ENCODE measurements around the gene DCAF11.

Gene DCAF11

DNA sequence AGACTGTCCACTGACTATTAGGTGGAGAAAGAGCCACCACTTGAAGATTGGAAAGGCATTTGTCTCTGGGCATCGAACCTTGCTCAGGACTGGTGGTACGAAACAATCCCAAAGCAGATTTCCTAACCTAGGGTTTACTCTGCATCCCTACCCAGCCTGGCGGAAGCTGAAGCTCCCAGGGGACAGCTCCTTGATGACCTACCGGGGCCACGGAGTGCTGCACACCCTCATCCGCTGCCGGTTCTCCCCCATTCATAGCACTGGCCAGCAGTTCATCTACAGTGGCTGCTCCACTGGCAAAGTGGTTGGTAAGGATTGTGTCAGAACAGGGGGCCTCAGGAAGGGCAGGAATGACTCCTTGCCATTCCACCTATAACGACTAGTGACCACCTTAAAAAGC, 6.6 kb downstream of the DCAF11 start:
- no peak for DNase-seq (ENCODE audit: low read depth)

DNA sequence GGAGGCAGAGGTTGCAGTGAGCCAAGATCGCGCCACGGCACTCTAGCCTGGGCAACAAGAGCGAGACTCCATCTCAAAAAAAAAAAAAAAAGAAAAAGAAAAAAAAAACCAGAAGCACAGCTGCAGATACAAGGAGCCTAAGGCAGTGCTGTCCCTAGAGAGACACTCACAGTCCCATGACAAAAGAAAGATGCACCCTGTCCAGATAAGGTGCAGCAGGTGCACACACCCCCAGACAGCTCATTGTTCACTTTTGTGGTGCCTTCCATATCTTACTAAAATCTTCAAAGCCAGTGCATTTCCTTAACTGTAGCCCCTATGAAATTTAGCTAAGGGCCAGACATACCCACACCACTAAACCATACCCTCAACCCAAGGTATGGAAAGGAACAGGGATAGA, 7.8 kb downstream of the DCAF11 start:
- no peak for DNase-seq (ENCODE audit: low read depth)

DNA sequence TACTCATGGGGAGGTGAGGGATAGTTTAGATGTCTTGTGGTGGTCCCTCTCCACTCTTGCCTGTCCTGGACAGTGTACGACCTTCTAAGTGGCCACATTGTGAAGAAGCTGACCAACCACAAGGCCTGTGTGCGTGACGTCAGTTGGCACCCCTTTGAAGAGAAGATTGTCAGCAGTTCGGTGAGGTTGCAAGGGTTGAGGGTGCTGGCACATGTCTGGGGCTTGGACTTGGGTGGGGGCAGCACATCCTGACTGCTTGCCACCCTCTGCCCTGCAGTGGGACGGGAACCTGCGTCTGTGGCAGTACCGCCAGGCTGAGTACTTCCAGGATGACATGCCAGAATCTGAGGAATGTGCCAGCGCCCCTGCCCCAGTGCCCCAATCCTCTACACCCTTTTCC, 8.3 kb downstream of the DCAF11 start:
- DNase-seq (ENCODE audit: low read depth), result no peak

DNA sequence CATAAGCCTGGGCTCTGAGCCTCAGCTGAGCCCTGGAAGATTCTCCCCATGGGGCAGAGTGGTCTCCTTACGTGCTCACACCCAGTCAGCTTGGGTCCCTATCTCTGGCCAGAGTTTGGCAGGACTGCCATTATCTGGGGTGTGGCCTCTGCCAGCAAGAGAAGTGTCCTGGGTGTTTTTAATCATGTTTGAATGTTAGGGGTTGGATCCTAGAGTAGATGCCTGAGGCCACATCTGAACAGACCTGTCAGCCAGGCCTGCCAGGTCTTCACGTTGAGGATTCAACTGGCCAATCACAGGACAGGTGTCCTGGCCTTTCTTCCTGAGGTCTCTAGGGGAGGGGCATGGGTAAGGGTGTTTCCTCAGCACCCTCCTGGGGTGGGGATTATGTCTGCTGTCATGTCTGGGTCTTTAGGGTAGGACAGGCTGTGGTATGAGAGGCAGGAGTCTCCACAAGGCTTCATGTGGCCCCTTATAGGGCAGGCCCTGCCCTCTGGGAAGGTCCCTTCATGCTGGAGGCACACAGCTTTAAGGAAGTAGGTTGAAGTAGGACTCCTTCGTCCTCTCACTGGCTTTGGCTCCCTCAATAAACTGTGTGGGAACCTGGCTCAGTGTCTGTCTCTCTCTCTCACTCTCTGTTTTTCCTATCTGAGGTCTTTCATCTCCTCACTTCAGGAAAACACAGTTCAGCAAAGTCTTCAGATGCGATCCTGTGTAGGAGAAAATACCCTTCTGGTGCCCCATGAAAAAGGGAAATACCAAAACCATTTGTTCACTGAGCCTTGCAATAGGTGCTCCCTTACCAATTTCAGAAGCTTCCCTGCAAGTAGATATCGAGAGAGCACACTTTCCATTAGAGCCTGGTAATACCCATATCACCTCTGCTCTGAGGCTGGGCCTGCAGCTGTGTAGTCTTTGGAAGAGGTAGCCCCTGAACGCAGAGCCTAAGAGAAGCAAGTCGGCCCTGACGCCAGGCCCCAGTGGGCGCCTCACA, 9.1 kb downstream of the DCAF11 start:
- DNase-seq (ENCODE audit: low read depth), result no peak

DNA sequence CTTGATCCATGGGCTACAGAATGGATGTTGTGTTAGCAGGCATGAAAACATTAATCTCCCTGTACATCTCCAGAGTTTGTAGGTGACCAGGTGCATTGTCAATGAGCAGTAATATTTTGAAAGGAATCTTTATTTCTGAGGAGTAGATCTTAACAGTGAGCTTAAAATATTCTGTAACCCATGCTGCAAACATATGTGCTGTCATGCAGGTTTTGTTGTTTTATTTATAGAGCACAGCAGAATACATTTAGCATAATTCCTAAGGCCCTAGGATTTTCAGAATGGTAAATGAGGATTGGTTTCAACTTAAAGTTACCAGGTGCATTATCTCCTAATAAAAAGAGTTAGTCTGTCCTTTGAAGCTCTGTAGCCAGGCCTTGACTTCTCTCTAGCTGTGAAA, 12.4 kb downstream of the DCAF11 start:
- DNase-seq (ENCODE audit: low read depth), result no peak

DNA sequence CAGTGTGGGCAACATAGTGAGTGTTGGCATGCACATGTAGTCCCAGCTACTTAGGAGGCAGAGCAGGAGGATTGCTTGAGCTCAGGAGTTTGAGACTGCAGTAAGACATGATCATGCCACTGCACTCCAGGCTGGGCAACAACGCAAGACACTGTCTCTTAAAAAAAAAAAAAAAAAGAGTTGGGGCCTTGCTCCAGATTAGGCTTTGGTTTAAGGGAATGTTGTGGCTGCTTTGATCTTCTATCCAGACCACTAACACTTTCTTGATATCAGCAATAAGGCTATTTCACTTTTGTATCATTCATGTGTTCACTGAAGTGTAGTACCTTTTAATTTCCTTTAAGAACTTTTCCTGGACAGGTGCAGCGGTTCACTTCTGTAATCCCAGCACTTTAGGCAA, 13.1 kb downstream of the DCAF11 start:
- no peak for DNase-seq (ENCODE audit: low read depth)

DNA sequence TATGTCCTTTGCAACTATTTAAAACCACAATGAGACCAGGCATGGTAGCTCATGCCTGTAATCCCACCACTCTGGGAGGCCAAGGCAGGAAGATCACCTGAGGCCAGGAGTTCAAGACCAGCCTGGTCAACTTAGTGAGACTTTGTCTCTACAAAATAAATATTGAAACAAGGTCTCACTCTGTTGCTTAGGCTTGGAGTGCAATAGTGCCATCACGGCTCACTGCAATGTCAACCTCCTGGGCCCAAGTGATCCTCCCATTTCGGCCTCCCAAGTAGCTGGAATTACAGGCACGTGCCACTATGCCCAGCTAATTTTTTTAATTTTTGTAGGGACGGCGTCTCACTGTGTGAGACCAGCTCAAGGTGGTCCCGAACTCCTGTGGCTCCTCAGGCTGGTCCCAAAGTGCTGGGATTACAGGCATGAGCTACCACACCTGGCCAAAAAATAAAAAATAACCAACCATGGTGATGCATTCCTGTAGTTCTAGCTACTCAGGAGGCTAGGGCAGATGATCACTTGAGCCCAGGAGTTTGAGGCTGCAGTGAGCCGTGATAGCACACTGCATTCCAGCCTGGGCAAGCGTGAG, 14.9 kb downstream of the DCAF11 start:
- no peak for DNase-seq (ENCODE audit: low read depth)

DNA sequence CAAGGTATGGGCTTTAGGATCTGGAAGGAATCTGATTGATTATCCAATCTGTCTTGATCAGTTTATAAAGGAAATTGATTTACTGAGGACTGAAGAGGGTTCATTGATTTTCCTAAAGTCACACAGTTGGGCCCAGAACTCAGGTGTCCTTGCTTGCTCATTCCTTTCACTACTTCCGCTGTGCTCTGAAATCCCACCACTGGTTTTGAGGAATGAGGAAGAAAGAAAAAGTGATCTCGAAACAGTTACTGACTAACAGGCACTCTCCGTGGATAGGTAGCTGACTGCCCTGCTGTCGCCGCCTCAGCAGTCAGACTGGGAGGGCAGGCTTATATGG, 15.8 kb downstream of the DCAF11 start, which contains the start of gene FITM1:
TSS of gene FITM1 (plus strand) at position 280 of the 337 bp plus-strand sequence. CDS start 905 bp downstream, outside the sequence.
- no peak for DNase-seq (ENCODE audit: low read depth)

DNA sequence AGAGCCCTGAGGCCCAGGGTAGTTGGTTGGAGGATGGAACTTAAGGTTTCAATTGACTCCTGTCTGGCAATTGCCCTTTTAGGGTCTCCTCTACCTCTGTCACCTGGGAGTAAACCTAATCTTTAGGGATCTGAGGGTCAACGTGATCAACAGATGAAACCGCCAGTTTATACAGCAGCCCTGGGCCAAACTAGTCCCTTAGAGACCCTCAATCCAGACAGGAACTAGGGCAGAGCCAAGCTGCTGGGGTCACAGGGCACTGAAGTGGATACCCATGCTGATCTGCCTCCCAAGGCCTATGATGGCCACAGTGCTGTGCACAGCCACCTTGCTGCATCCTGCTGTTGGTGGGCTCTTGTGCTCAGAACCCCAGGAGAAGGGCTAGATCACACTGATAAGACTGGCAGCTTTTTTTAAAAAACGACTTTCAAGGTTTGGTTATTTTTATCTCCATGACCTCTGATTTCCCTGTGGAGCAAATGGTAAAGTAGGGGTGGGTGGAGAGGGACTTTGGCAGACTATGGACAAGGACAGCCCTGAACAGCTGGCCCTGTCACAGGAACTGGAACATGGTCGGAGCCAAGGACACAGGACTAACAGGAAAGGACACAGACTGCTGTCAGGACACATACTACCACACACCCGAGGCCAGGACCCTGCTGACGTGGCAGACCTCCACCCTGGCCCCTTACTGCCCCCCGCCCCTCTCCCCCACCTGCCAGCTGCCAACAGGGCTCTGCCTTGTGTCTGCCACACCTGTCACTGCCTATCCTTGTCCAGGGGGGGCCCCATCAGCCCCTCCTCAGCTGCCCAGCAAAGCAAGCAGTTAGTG, 16.4 kb downstream of the DCAF11 start:
- no peak for DNase-seq (ENCODE audit: low read depth)

DNA sequence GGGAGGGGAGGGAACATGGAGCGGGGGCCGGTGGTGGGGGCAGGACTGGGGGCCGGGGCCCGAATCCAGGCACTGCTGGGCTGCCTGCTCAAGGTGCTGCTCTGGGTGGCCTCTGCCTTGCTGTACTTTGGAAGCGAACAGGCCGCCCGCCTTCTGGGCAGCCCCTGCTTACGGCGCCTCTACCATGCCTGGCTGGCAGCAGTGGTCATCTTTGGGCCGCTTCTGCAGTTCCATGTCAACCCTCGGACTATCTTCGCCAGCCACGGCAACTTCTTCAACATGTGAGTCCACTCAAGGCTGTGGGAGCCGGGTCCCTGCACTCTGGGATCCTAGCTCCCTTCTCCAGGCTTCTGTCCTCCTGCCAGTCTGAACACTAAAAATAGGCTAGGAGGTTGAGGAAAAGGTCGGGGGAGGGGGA, 17.0 kb downstream of the DCAF11 start:
- no peak for DNase-seq (ENCODE audit: low read depth)

DNA sequence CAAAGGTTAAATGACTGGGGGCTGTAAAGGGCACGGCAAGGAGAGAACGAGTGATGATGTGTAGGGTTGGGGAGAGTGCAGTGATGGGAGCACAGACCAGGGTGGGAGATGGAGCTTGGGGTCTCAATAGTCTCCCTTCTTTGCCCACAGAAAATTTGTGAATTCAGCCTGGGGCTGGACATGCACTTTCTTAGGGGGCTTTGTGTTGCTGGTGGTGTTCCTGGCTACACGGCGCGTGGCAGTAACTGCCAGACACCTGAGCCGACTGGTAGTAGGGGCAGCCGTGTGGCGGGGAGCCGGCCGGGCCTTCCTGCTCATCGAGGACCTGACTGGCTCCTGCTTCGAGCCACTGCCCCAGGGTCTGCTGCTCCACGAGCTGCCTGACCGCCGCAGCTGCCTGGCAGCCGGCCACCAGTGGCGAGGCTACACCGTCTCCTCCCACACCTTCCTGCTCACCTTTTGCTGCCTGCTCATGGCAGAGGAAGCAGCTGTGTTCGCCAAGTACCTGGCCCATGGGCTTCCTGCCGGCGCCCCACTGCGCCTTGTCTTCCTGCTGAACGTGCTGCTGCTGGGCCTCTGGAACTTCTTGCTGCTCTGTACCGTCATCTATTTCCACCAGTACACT, 17.6 kb downstream of the DCAF11 start:
- DNase-seq (ENCODE audit: low read depth), result no peak

DNA sequence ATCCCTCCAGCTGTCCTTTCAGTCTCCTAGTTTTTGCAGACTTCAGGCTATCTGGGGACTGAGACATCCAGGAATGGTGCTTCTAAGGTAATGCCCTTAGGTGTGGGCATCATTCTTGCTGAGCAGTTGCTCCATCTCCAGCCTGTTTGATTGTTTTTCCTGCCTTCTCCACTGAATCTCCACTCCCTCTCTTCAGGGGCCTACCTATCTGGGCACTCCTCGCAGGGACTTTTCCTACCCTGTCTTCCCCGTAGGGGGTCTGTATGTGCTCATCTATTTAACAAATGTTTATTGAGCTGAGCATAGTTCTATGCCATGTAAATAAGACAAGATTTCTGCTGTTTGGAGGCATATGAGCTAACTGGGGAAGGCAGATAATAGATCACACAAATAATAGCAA, 18.4 kb downstream of the DCAF11 start:
- DNase-seq (ENCODE audit: low read depth), result no peak

DNA sequence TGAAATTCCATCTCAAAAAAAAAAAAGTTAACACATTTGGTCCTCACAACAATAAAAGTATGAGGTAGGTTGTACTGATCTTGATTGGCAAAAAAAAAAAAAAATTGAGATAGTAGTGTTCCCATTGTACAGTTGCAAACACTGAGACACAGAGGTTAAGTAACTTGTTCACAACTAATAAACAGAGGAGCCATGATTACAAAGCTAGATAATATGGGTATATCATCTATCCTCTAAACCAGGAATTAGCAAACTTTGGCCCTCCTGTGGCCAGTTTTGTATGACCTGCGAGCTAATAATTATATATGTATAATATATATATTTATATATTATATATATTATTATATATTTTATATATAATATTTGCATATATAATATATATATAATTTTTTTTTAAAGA, 19.2 kb downstream of the DCAF11 start:
- DNase-seq (ENCODE audit: low read depth), result no peak

DNA sequence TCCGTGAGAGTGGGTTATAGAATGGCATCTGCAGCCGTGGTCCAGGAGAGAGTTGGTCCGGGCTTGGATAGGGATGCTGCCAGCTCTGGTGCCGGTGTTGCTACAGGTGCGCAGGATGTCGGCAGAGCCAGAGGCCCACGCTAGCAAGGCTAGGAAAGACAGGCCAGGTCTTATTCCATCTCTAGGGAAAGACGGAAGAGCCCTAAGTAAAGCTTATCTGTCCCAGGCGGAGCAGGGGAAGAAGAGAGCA, 20.9 kb downstream of the DCAF11 start:
- no peak for DNase-seq (ENCODE audit: low read depth)

DNA sequence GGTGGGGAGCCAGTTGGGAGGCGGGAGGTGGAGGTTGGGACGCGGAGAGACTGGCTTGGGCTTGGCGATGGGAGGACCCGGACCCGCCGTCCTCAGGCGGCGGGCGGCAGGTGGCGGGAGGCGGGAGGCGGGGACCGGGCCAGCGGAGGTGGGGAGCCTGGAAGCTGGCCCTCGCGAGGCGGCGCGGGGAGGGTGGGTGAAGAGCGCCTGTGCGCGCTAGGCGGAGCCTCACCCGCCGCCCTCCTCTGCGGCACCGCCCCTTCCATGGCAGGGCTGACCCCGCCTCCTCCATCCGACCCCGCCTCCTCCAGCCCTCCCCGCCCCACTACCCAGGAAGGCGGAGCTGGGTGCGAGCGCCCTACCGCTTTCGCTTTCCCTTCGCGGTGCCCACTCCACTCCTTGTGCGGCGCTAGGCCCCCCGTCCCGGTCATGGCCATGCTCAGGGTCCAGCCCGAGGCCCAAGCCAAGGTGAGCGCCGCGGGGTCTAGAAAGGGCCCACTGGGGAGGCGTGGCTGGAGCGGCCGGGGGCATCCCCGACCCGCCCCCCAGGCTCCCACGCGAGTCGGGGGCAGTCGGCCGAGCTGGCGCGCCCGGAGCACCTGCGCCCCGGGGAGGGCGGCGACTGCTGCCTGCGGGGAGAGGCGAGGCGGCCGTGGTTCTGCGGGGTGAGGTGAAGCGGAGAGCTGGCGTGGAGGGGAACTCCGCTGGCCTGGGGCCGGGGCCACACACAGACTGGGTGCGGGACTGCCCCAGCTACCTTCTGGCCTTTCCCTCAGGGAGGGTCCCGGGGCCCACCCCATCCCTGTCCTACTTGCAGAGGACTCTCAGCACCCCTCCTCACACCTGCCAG, 21.5 kb downstream of the DCAF11 start, which contains the start of gene PSME1:
TSS of gene PSME1 (plus strand) at position 361 of the 850 bp plus-strand sequence. CDS start at position 430, 69 bp downstream.
- peak; percentile 90 for DNase-seq (ENCODE audit: low read depth)

DNA sequence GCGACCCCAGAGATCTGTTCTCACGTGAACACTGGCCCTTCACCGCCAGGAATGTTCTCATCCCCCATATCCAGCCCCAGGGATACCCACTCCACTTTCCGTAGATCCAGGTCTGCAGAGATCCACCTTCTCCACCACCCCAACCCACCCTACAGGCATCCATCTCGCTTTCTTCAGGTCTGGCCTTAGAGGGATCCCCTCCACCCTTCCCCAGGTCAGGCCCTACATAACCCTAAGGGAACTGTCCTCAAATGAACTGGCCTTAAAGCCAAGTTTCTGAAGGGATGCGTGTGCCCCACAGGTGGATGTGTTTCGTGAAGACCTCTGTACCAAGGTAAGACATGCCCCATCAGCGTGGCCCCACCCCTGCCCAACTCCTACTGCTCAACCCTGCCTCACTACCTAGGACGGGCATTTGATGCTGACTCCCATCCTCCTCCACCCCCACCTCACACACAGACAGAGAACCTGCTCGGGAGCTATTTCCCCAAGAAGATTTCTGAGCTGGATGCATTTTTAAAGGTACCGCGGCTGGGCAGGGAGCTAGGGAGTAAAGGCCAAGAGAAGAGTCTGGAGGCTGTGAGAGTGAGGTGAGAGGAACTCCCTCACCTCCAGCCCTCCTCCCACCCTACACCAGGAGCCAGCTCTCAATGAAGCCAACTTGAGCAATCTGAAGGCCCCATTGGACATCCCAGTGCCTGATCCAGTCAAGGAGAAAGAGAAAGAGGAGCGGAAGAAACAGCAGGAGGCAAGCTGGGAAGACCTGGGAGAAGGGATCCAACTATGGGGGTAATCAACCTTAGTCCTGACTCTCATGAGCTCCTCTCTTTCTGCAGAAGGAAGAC, 22.3 kb downstream of the DCAF11 start:
- no peak for DNase-seq (ENCODE audit: low read depth)

DNA sequence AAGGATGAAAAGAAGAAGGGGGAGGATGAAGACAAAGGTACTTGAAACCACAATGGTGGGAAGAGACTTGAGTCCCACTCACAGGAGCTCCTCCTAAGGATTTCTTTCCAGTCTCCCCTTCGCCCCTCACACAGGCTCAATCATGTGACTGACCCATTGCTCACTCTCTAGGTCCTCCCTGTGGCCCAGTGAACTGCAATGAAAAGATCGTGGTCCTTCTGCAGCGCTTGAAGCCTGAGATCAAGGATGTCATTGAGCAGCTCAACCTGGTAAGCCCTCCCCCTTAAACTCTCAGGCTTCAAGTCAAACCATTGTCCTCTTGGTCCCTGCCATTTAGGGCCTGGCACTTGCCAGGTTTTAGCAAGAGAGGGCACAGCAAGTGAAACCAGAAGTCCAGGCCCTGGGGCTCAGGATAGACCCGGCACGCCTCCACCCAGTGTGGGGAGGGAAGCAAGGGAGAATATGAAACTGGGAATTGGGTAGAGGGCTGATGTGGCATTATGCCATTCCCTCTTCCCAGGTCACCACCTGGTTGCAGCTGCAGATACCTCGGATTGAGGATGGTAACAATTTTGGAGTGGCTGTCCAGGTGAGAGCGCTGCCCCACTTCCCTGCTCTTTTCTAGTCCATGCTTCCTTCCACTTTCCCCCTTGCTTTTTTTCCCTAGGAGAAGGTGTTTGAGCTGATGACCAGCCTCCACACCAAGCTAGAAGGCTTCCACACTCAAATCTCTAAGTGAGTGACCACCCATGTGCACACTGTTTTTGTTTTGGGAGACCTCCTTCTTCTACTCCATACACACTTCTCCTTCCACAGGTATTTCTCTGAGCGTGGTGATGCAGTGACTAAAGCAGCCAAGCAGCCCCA, 23.2 kb downstream of the DCAF11 start:
- DNase-seq (ENCODE audit: low read depth), result no peak

DNA sequence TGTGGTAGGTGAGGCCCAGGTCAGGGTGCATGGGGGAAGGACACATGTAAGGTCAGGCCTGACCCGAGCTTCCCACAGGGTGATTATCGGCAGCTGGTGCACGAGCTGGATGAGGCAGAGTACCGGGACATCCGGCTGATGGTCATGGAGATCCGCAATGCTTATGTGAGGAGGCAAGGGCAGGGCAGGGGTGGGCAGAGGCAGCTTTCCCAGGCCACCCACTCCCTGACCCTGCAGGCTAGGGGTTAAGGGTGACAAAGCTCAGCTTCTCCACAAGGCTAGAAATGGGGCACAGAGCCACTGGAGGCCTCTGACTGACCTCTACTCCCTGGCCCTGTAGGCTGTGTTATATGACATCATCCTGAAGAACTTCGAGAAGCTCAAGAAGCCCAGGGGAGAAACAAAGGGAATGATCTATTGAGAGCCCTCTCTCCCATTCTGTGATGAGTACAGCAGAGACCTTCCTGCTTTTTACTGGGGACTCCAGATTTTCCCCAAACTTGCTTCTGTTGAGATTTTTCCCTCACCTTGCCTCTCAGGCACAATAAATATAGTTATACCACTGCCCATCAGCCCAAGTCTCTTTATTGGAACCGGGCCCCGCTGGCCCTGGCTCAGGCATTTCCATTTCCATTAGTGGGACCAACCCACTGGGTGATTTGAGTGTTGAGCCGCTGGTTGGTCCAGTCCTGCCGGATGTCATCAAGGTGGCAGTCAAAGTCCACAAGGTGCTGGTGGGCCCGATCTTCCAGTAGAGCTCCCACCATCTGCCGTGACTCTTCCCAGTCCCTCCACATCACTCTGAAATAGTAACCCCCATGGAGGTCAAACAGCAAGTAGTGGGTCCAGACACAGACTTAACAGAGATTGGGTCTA, 24.1 kb downstream of the DCAF11 start:
- no peak for DNase-seq (ENCODE audit: low read depth)

All from activated gamma-delta T cell treated with anti-CD3 and anti-CD28 coated beads, Interleukin-2, amount 50 U/mL, for 16 hours (primary cell).